Panc1 (cell line): ENCODE data around the gene SND1.

ENCODE experiments used
- TF ChIP-seq, protein P1 (sequence below): fragments of 450-650 bp; IDR thresholded peaks from 2 replicates; pipeline ENCODE4 v1.5.1; 2017; ENCODE audit warnings: mild to moderate bottlenecking
- TF ChIP-seq, protein P2 (sequence below), 2 experiments: IDR thresholded peaks; 2 replicates each; pipeline ENCODE4 v1.6.1; 2011 to 2012; ENCODE audit warnings: low read depth in 2 of 2, control low read depth in 1 of 2, low read length in 1 of 2, mild to moderate bottlenecking in 1 of 2, moderate library complexity in 1 of 2; ENCODE audit not compliant: insufficient read depth in 1 of 2

DNA sequence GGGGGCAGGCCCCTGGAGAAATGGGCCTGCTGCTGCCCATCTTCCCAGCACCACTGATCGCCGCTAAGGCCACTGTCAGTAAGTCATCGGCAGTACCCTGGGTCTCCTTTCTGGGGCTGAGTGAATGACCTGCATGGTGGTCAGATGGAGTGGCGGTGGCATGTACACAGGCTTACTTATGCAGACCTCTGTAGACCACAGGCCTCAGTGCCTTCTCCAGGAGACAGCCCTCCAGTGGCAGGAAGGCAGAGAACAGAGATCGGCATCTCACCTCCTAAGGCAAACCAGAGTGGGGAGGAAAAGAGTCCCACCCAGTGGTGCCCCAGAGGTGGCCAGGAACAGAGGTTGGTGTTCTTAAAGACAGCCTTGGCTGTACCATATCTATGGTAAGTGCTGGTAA is 402.0 kb downstream of the SND1 start:
- TF ChIP-seq, protein P1, sequence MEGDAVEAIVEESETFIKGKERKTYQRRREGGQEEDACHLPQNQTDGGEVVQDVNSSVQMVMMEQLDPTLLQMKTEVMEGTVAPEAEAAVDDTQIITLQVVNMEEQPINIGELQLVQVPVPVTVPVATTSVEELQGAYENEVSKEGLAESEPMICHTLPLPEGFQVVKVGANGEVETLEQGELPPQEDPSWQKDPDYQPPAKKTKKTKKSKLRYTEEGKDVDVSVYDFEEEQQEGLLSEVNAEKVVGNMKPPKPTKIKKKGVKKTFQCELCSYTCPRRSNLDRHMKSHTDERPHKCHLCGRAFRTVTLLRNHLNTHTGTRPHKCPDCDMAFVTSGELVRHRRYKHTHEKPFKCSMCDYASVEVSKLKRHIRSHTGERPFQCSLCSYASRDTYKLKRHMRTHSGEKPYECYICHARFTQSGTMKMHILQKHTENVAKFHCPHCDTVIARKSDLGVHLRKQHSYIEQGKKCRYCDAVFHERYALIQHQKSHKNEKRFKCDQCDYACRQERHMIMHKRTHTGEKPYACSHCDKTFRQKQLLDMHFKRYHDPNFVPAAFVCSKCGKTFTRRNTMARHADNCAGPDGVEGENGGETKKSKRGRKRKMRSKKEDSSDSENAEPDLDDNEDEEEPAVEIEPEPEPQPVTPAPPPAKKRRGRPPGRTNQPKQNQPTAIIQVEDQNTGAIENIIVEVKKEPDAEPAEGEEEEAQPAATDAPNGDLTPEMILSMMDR, result no peak
- TF ChIP-seq, protein P2, sequence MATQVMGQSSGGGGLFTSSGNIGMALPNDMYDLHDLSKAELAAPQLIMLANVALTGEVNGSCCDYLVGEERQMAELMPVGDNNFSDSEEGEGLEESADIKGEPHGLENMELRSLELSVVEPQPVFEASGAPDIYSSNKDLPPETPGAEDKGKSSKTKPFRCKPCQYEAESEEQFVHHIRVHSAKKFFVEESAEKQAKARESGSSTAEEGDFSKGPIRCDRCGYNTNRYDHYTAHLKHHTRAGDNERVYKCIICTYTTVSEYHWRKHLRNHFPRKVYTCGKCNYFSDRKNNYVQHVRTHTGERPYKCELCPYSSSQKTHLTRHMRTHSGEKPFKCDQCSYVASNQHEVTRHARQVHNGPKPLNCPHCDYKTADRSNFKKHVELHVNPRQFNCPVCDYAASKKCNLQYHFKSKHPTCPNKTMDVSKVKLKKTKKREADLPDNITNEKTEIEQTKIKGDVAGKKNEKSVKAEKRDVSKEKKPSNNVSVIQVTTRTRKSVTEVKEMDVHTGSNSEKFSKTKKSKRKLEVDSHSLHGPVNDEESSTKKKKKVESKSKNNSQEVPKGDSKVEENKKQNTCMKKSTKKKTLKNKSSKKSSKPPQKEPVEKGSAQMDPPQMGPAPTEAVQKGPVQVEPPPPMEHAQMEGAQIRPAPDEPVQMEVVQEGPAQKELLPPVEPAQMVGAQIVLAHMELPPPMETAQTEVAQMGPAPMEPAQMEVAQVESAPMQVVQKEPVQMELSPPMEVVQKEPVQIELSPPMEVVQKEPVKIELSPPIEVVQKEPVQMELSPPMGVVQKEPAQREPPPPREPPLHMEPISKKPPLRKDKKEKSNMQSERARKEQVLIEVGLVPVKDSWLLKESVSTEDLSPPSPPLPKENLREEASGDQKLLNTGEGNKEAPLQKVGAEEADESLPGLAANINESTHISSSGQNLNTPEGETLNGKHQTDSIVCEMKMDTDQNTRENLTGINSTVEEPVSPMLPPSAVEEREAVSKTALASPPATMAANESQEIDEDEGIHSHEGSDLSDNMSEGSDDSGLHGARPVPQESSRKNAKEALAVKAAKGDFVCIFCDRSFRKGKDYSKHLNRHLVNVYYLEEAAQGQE (IDR thresholded peaks at IDR 0.05; ENCODE audit: insufficient read depth in 1 of 2, low read depth in 2 of 2, low read length in 1 of 2), result no peak
